Activated CD4-positive, alpha-beta T cell treated with anti-CD3 and anti-CD28 coated beads for 36 hours (primary cell): ENCODE measurements around the gene ZCCHC14. TPM values are rescaled to one million over a fixed set of nuclear protein-coding genes. Genes with fewer than 3 reads are reported as not detected.
"Not testable (repeated sequence)": the region's sequence is repeated elsewhere in the genome, so short reads cannot be mapped to it uniquely, and the experiment has no call there.

ENCODE experiments used
- ATAC-seq: fragments of 200-7000 bp; cut with Tn5 transposase; one replicate; pipeline ENCODE4 v1.10.0; 2021; ENCODE audit warnings: mild to moderate bottlenecking, moderate library complexity
- CTCF ChIA-PET: fragments of 350-600 bp; sonication (Branson Sonifier 250); formaldehyde crosslinking; loops from one replicate; lab custom pipeline; 2021; ENCODE audit warnings: antibody characterized with exemption; lab: Charles Lee
- POLR2A ChIA-PET: fragments of 350-600 bp; sonication (Branson Sonifier 250); formaldehyde crosslinking; loops from one replicate; lab custom pipeline; 2021; ENCODE audit warnings: antibody characterized with exemption, inconsistent platforms; lab: Charles Lee
- DNase-seq: peaks from one replicate; pipeline ENCODE4 v3.0.0-alpha.2; 2020
- H3K27ac Mint-ChIP-seq: one replicate; pipeline ENCODE4 v1.8.0; 2021; ENCODE audit warnings: mixed read lengths
- H3K27me3 Mint-ChIP-seq: one replicate; pipeline ENCODE4 v1.8.0; 2021; ENCODE audit warnings: mixed read lengths
- H3K36me3 Mint-ChIP-seq: one replicate; pipeline ENCODE4 v1.8.0; 2021; ENCODE audit warnings: low read depth, mixed read lengths
- H3K4me1 Mint-ChIP-seq: one replicate; pipeline ENCODE4 v1.8.0; 2021; ENCODE audit warnings: mixed read lengths
- H3K4me3 Mint-ChIP-seq: one replicate; pipeline ENCODE4 v1.8.0; 2021; ENCODE audit warnings: mild to moderate bottlenecking, moderate library complexity, mixed read lengths
- H3K9me3 Mint-ChIP-seq: one replicate; pipeline ENCODE4 v1.8.0; 2021; ENCODE audit warnings: low read depth, mixed read lengths
- intact Hi-C, 2 experiments: fragments of 100-400 bp; cut with DNase I in 1 of 2; cut with micrococcal nuclease in 1 of 2; formaldehyde crosslinking; loops; one replicate each; pipeline versions ENCODE4 v1.14.2 to v1.15.1; 2022 to 2024; cut with DNase I, micrococcal nuclease
- total RNA-seq, 2 experiments: library from RNA; stranded (reverse); gene quantifications; one replicate each; pipeline ENCODE4 v1.2.3, GENCODE V29; 2021

Gene ZCCHC14
- total RNA-seq, 2 experiments from 2014 or later: 10.1 to 12.9 TPM

- intact Hi-C loops: loop anchor here (1.0 to 5.0 kb wide), 4 partner anchors 71 to 563 kb away; partner anchors contain the start of genes ZCCHC14 (in 2 of the 2), BANP (in 1 of the 2) and C16orf95 (in 1 of the 2)
- Mint-ChIP-seq H3K27me3 (no peaks in the 10 kb centered on the region), H3K4me3 (peak overlapping the region; percentile 36), H3K9me3 (no peaks in the 10 kb centered on the region), H3K36me3 (peaks cover 2% of the 10 kb centered on the region), H3K27ac (peak overlapping the region; percentile 95), H3K4me1 (peaks cover 49% of the 10 kb centered on the region)
- ChIA-PET POLR2A (interaction anchor here (0.7 to 1.7 kb wide), 5 partner anchors 8 to 563 kb away, joined by 3 to 10 read pairs (median 4); partner anchors contain the start of genes BANP and C16orf95), CTCF (interaction anchor here (1.2 to 1.3 kb wide), 2 partner anchors 25 to 248 kb away, joined by 3 read pairs; no protein-coding TSS in a partner anchor)
- ATAC-seq (peak; percentile 74), DNase-seq (peak; percentile 92)
These were observed 104.6 kb downstream of the ZCCHC14 start for GRCh38 chr16:87387942-87388817.

DNA sequence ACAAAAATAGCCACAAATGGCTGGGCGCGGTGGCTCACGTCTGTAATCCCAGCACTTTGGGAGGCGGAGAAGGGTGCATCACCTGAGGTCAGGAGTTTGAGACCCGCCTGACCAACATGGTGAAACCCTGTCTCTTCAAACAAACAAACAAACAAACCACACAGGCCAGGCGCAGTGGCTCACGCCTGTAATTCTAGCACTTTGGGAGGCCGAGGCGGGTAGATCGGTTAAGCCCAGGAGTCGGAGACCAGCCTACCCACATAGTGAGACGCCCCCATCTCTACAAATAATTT lies 108.0 kb downstream of the ZCCHC14 start:
- H3K9me3 Mint-ChIP-seq, ATAC-seq, H3K36me3 Mint-ChIP-seq, H3K27me3 Mint-ChIP-seq: not testable (repeated sequence)
- H3K4me3 Mint-ChIP-seq: peak overlapping the region; percentile 80
- H3K4me1 Mint-ChIP-seq: peaks cover 72% of the 10 kb centered on the region
- H3K27ac Mint-ChIP-seq: peak overlapping the region; percentile 83
- POLR2A ChIA-PET: interaction anchor here (1.0 to 1.1 kb wide), 2 partner anchors 37 to 566 kb away, joined by 3 to 6 read pairs; partner anchors contain the start of gene BANP
- DNase-seq: peak; percentile 28
- CTCF ChIA-PET: interaction anchor here (1.6 to 1.9 kb wide), 2 partner anchors 9 to 511 kb away, joined by 4 to 17 read pairs; no protein-coding TSS in a partner anchor
- intact Hi-C loops: loop anchor here (1.0 to 5.0 kb wide), 7 partner anchors 7 to 1828 kb away; partner anchors contain the start of genes BANP (in 1 of the 2), C16orf95 (in 1 of the 2), MAP1LC3B (in 1 of the 2) and ZCCHC14 (in 1 of the 2)

- ChIA-PET CTCF (interaction anchor here (0.7 to 1.9 kb wide), 4 partner anchors 9 to 512 kb away, joined by 3 to 17 read pairs (median 4); no protein-coding TSS in a partner anchor), POLR2A (interaction anchor here (0.6 to 1.1 kb wide), 6 partner anchors 9 to 1661 kb away, joined by 3 to 6 read pairs (median 4); partner anchors contain the start of genes BANP and C16orf95)
- intact Hi-C loops: loop anchor here (1.0 to 5.0 kb wide), 6 partner anchors 8 to 1827 kb away; partner anchors contain the start of genes BANP (in 1 of the 2), C16orf95 (in 1 of the 2) and MAP1LC3B (in 1 of the 2)
- Mint-ChIP-seq H3K36me3 (peaks cover 11% of the 10 kb centered on the region), H3K4me1 (peaks cover 68% of the 10 kb centered on the region), H3K4me3 (peak overlapping the region; percentile 80), H3K27me3 (no peaks in the 10 kb centered on the region), H3K27ac (peak overlapping the region; percentile 83), H3K9me3 (no peaks in the 10 kb centered on the region)
- ATAC-seq (peak; percentile 1), DNase-seq (no peak)
These were observed 108.5 kb downstream of the ZCCHC14 start for GRCh38 chr16:87384162-87384874.

DNA sequence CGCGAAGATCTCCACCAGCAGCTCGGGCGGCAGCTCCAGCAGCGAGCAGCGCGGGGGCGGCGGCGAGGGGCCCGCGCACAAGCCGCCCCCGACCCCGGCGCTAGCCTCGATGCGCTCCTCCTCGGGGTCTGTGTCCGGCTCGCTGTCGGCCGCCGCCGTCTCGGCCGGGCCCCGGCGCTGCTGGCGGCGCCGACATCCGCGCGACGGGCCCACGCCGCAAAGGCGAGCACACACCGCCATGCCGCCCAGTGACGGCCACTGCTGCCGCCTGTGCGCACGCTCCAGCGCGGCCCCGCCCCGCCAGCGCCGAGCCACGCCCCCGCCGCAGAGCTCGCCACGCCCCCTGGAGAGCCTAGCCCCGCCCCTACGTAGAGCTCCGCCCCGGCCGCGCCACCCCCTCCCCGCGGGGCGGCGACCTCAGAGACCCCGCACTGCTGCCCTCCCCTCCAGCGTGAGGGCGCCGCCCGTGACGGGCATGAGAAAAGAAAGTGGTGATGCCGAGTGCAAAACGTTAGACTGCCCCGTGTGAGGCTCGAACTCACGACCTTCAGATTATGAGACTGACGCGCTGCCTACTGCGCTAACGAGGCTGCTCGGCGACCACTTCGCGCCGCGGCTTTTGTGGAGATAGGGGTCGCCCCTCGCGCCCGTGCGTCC lies 109.2 kb downstream of the ZCCHC14 start, which contains the start of gene FBXO31:
TSS of gene FBXO31 (minus strand) at position 272 of the 657 bp plus-strand sequence. CDS start at position 240, 32 bp downstream.
- H3K9me3 Mint-ChIP-seq: no peaks in the 10 kb centered on the region
- H3K4me3 Mint-ChIP-seq: peak within 1 kb of the TSS; percentile 88
- H3K4me1 Mint-ChIP-seq: peaks cover 67% of the 10 kb centered on the region
- DNase-seq (peak; percentile 95), ATAC-seq (peak; percentile 61)
- peak within 1 kb of the TSS; percentile 86 for H3K27ac Mint-ChIP-seq
- ChIA-PET POLR2A (interaction anchor here (0.6 to 1.1 kb wide), 8 partner anchors 9 to 1660 kb away, joined by 3 to 6 read pairs (median 4); partner anchors contain the start of genes BANP and C16orf95), CTCF (interaction anchor here (0.7 to 1.9 kb wide), 6 partner anchors 10 to 512 kb away, joined by 3 to 17 read pairs (median 4); partner anchors contain the start of gene C16orf95)
- H3K36me3 Mint-ChIP-seq: peaks cover 16% of the 10 kb centered on the region
- no peaks in the 10 kb centered on the region for H3K27me3 Mint-ChIP-seq
- intact Hi-C loops: loop anchor here (1.0 to 5.0 kb wide), 9 partner anchors 9 to 1826 kb away; partner anchors contain the start of genes C16orf95 (in 2 of the 2), MAP1LC3B (in 2 of the 2), BANP (in 1 of the 2) and MTHFSD (in 1 of the 2)

DNA sequence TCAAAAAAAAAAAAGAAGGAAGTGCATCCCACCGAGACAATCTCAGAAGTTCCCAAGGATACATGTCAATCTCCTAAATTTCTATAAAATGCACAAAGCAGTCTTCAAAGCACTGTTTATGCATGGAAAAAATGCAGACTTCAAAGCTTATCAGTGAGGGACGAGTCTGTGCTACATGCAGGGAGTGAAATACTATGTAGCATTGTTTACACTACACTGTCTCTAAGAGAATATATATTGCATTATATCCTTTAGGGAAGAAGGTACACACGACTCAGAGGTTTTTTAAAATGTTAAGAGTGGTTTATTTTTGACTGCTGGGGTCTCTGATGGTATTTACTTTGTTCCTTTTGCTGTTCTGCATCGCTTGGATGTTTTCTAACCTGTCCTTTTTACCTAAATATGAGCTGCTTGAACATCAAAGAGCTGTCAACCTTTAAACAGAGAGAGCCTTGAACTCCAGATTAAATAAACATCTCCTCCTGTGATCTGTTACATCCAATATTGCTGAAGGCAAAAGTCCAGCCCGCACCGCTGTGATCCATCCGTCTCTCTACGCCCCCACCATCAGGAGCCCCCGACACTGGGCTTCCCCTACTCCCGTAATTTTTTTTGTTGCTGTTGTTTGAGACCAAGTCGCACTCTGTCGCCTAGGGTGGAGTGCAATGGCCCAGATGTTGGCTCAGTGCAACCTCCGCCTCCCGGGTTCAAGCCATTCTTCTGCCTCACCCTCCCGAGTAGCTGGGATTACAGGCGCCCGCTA lies 110.6 kb downstream of the ZCCHC14 start:
- CTCF ChIA-PET: interaction anchor here (1.0 to 2.6 kb wide), 2 partner anchors 12 to 60 kb away, joined by 3 to 14 read pairs; no protein-coding TSS in a partner anchor
- peaks cover 23% of the 10 kb centered on the region for H3K36me3 Mint-ChIP-seq
- intact Hi-C loops: loop anchor here (2.0 to 5.0 kb wide), 5 partner anchors 35 to 1825 kb away; partner anchors contain the start of genes MTHFSD (in 1 of the 2) and SLC7A5 (in 1 of the 2)
- peak overlapping the region; percentile 88 for H3K4me3 Mint-ChIP-seq
- H3K9me3 Mint-ChIP-seq: no peaks in the 10 kb centered on the region
- DNase-seq (peak; percentile 26), ATAC-seq (no peak)
- peak overlapping the region; percentile 86 for H3K27ac Mint-ChIP-seq
- H3K4me1 Mint-ChIP-seq: peaks cover 54% of the 10 kb centered on the region
- H3K27me3 Mint-ChIP-seq: no peaks in the 10 kb centered on the region
- POLR2A ChIA-PET: interaction anchor here (0.5 kb wide), 1 partner anchor 18 kb away, joined by 3 read pairs; no protein-coding TSS in a partner anchor

GRCh38 chr16:87380881-87381280 lies 111.9 kb downstream of the ZCCHC14 start:
- intact Hi-C loops: loop anchor here (5.0 kb wide), 3 partner anchors 34 to 1824 kb away; no protein-coding TSS in a partner anchor
- H3K4me1 Mint-ChIP-seq: peaks cover 58% of the 10 kb centered on the region
- no peaks in the 10 kb centered on the region for H3K9me3 Mint-ChIP-seq
- H3K36me3 Mint-ChIP-seq: peaks cover 25% of the 10 kb centered on the region
- H3K27me3 Mint-ChIP-seq: no peaks in the 10 kb centered on the region
- H3K4me3 Mint-ChIP-seq: peak overlapping the region; percentile 88
- POLR2A ChIA-PET: interaction anchor here (0.6 to 0.8 kb wide), 3 partner anchors 162 to 570 kb away, joined by 3 read pairs; partner anchors contain the start of genes BANP and SLC7A5
- DNase-seq (no peak), ATAC-seq (no peak)
- peak overlapping the region; percentile 92 for H3K27ac Mint-ChIP-seq
- CTCF ChIA-PET: interaction anchor here (0.5 to 2.6 kb wide), 2 partner anchors 13 to 85 kb away, joined by 3 to 14 read pairs; no protein-coding TSS in a partner anchor

GRCh38 chr16:87380403-87380802 lies 112.4 kb downstream of the ZCCHC14 start:
- DNase-seq: peak; percentile 28
- H3K9me3 Mint-ChIP-seq: no peaks in the 10 kb centered on the region
- ChIA-PET CTCF (interaction anchor here (0.5 to 2.6 kb wide), 2 partner anchors 14 to 85 kb away, joined by 3 to 14 read pairs; no protein-coding TSS in a partner anchor), POLR2A (interaction anchor here (0.7 to 0.8 kb wide), 2 partner anchors 163 to 489 kb away, joined by 3 read pairs; partner anchors contain the start of gene SLC7A5)
- peaks cover 27% of the 10 kb centered on the region for H3K36me3 Mint-ChIP-seq
- H3K27me3 Mint-ChIP-seq: no peaks in the 10 kb centered on the region
- H3K4me3 Mint-ChIP-seq: peak overlapping the region; percentile 88
- intact Hi-C loops: loop anchor here (5.0 kb wide), 3 partner anchors 33 to 1823 kb away; no protein-coding TSS in a partner anchor
- H3K4me1 Mint-ChIP-seq: peaks cover 59% of the 10 kb centered on the region
- ATAC-seq: no peak
- peak overlapping the region; percentile 92 for H3K27ac Mint-ChIP-seq

- H3K4me3 Mint-ChIP-seq, DNase-seq, intact Hi-C loops, H3K27ac Mint-ChIP-seq, ATAC-seq, H3K9me3 Mint-ChIP-seq, H3K27me3 Mint-ChIP-seq, POLR2A ChIA-PET: not testable (repeated sequence)
- CTCF ChIA-PET: interaction anchor here (0.6 kb wide), 2 partner anchors 99 to 1695 kb away, joined by 3 to 4 read pairs; no protein-coding TSS in a partner anchor
- peaks cover 27% of the 10 kb centered on the region for H3K36me3 Mint-ChIP-seq
- H3K4me1 Mint-ChIP-seq: peaks cover 53% of the 10 kb centered on the region
These were observed 113.5 kb downstream of the ZCCHC14 start for GRCh38 chr16:87379312-87379752.

- H3K9me3 Mint-ChIP-seq: no peaks in the 10 kb centered on the region
- peaks cover 28% of the 10 kb centered on the region for H3K36me3 Mint-ChIP-seq
- peak overlapping the region; percentile 21 for H3K27ac Mint-ChIP-seq
- H3K4me3 Mint-ChIP-seq: no peak overlapping the region
- CTCF ChIA-PET: interaction anchor here (1.0 kb wide), 1 partner anchor 52 kb away, joined by 3 read pairs; no protein-coding TSS in a partner anchor
- no peaks in the 10 kb centered on the region for H3K27me3 Mint-ChIP-seq
- ATAC-seq (no peak), DNase-seq (no peak)
- H3K4me1 Mint-ChIP-seq: peaks cover 51% of the 10 kb centered on the region
- POLR2A ChIA-PET: no interaction called here
- intact Hi-C loops: no loop called here
These were observed 116.2 kb downstream of the ZCCHC14 start for GRCh38 chr16:87376660-87377059.
